GM20431 (cell line): Measurements from ENCODE around the gene LGI2.
"Not testable (repeated sequence)": the region's sequence is repeated elsewhere in the genome, so short reads cannot be mapped to it uniquely, and the experiment has no call there.

ENCODE experiments used
- in situ Hi-C: fragments of 300-500 bp; cut with MseI, MboI; formaldehyde crosslinking; loops from one replicate; pipeline ENCODE4 v1.15.0; 2020; ENCODE audit warnings: low sequenced_read_pairs; ENCODE audit not compliant: unreplicated experiment

The LGI2 gene

GRCh38 chr4:25052037-25052436, 21.3 kb upstream of the LGI2 start:
- in situ Hi-C loops, result not testable (repeated sequence)

GRCh38 chr4:25051534-25051933, 20.8 kb upstream of the LGI2 start:
- in situ Hi-C loops, result no loop called here

- in situ Hi-C loops, result no loop called here
Measured at GRCh38 chr4:25050370-25051078, 19.8 kb upstream of the LGI2 start.

- in situ Hi-C loops, result no loop called here
Measured at GRCh38 chr4:25043548-25043947, 12.8 kb upstream of the LGI2 start.

- in situ Hi-C loops, result no loop called here
Measured at GRCh38 chr4:25033526-25033925, 2.8 kb upstream of the LGI2 start.

GRCh38 chr4:25032126-25032525, 1.4 kb upstream of the LGI2 start:
- in situ Hi-C loops, result no loop called here

- in situ Hi-C loops, result no loop called here
Measured at GRCh38 chr4:25031077-25031621, 403 bp upstream of the LGI2 start.

- in situ Hi-C loops, result no loop called here
Measured at GRCh38 chr4:25029479-25030276, 1.1 kb downstream of the LGI2 start.

GRCh38 chr4:25028851-25029250, 1.9 kb downstream of the LGI2 start:
- in situ Hi-C loops, result no loop called here

GRCh38 chr4:25022766-25023165, 8.0 kb downstream of the LGI2 start:
- in situ Hi-C loops, result no loop called here

GRCh38 chr4:25021216-25021615, 9.5 kb downstream of the LGI2 start:
- in situ Hi-C loops, result no loop called here

GRCh38 chr4:25020236-25020635, 10.5 kb downstream of the LGI2 start:
- in situ Hi-C loops, result no loop called here

GRCh38 chr4:25019501-25019900, 11.2 kb downstream of the LGI2 start:
- in situ Hi-C loops, result no loop called here

- in situ Hi-C loops, result no loop called here
Measured at GRCh38 chr4:25015012-25015411, 15.7 kb downstream of the LGI2 start.

- in situ Hi-C loops, result not testable (repeated sequence)
Measured at GRCh38 chr4:25014662-25014983, 16.1 kb downstream of the LGI2 start.

- in situ Hi-C loops, result no loop called here
Measured at GRCh38 chr4:25013756-25014661, 16.7 kb downstream of the LGI2 start.

- in situ Hi-C loops, result no loop called here
Measured at GRCh38 chr4:25012655-25013054, 18.1 kb downstream of the LGI2 start.

- in situ Hi-C loops, result no loop called here
Measured at GRCh38 chr4:25011135-25011866, 19.4 kb downstream of the LGI2 start.

GRCh38 chr4:25007598-25007997, 23.1 kb downstream of the LGI2 start:
- in situ Hi-C loops, result no loop called here

- in situ Hi-C loops, result no loop called here
Measured at GRCh38 chr4:25002681-25003080, 28.1 kb downstream of the LGI2 start.
